GM18858 (cell line): Measurements from ENCODE around the gene MTA3.

Source experiments
- ATAC-seq: cut with Tn5 transposase; IDR thresholded peaks from one replicate; pipeline ENCODE4 v1.9.1; 2021; ENCODE audit not compliant: unreplicated experiment

The MTA3 gene

DNA sequence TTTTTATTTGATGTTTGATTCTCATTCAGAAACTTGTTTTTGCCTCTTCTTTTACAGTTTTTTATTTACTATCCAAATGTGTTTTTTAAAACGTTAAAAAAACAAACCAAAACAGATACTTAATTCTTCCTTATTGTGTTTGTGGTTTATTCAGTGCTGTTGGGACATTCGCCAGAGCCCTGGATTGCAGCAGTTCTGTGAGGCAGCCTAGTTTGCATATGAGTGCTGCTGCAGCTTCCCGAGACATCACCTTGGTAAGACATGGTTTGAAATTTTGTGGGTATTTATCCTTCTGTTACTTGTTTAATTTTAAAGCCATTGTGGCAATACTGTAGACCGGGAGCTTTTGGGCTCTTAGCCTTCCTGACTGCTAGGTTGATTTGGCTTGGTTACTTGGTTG is 91.2 kb downstream of the MTA3 start:
- no peak for ATAC-seq

GRCh38 chr2:42663106-42663780 is 94.8 kb downstream of the MTA3 start:
- ATAC-seq = peak; percentile 88

- ATAC-seq = peak; percentile 31
These were observed 95.4 kb downstream of the MTA3 start for GRCh38 chr2:42663828-42664227.

- no peak for ATAC-seq
These were observed 105.7 kb downstream of the MTA3 start for GRCh38 chr2:42673989-42674579.

DNA sequence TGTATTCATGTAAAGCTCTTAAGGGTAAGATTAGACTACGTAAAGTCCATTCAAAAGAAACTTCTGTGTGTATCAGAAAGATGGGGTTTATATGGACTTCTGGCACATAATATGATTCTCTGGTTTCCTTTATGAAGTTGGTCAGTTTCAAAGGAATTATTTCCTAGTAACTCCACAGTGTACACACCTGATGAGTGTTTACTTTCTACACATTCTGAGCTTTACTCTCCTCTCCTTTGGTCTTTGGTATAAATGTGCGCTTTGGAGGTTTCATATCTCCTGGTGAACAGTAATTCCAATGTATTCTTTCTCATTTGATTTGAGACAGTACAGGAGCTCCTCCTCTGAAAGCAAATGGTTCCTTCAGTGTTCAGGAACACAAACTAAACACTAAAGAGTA is 107.4 kb downstream of the MTA3 start:
- no peak for ATAC-seq

DNA sequence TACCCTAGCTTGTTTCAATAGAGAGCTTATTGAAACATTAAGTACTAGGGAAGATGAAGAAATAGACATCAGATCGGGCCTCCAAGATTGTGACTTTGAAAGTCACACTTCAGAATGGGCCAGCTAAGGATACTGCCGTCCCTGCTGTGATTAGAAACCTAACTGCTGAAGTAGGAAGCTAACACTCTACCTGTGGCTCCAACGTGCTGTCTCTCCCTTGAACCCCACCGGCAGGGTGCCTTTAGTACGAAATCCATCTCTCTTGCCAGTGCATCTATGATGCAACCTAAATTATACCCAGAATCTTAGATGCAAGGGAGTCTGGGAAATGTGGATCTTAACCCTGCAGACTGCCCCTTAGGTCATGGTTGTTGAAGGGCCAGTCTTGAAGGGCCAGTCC is 116.9 kb downstream of the MTA3 start:
- ATAC-seq = no peak

DNA sequence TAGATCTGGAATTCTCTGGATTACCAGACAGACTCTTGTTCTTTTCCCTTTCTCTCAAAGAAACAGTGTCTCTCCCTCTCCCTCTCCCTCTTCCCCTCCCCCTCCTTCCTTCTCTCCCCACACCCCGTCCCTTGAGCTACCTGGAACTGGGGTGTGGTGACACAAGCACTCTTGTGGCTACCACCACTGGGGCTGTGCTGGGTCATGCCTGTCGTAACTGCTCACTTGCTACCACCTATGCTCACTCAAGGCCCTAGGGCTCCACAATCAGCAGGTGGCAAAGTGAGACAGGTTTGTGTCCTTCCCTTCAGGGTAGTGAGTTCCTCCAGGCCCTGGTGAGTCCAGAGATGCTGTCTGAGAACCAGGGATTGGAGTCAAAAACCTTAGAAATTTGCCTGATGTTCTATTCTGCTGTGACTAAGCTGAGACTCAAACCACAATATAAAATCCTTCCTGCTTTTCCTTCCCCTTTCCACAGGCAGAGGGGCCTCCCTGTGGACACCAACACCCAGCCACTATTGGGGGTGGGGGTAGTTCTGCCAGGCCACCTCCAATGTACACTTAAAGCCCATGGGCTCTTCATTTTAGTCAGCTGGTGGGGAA is 124.7 kb downstream of the MTA3 start:
- no peak for ATAC-seq

- ATAC-seq = no peak
These were observed 125.5 kb downstream of the MTA3 start for GRCh38 chr2:42693688-42694479.

DNA sequence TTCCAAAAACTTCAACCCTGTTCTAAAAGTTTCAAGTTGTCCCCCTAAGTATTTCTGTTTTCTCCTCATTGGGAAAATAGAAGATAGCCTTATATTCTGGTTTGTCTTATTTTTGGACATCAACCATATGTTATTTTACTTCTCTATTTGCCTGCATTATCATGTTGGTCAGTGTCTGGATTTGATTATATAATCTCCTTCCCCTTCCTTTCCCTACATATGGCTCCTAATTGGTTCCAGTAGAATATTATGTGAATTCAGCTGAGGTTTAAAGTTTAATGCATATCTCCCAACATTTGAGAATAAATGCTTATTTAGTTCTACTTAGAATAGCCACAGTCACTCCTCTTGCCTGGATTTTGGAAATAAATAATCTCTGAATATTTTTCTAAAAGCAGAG is 128.6 kb downstream of the MTA3 start:
- ATAC-seq = no peak

DNA sequence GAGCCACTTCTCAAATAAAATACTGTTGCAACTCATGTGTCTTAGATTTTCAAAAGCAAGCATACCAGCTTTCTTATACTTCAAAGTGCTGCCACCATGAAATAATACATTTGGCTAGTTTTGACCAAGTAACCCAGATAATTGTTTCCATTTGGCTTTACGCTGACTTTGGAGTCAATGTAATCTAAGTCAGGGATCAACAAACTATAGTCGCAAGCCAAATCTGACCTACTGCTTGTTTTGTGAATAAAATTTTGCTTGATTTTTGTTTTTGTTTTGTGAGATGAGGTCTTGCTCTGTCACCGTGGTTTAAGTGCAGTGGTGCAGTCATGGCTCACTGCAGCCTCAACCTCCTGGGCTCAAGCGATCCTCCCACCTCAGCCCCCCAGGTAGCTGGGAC is 130.5 kb downstream of the MTA3 start:
- no peak for ATAC-seq

DNA sequence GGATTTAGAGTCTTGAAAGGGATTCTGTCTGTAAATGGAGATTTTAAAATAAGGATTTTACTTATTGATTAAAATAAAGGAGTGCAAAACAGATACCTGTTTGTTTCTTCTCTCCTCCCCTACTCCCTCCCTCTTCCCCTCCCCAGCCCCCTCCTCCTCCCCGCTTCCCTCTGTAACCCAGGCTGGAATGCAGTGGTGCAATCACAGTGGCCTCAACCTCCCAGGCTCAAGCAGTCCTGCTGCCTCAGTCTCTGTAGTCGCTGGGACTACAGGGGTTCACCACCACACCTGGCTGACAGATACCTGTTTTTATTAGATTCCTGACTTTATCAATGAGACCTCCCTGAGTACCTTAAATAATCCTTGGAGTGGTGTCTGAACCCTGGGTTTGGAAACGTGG is 138.4 kb downstream of the MTA3 start:
- no peak for ATAC-seq

- ATAC-seq = no peak
These were observed 139.7 kb downstream of the MTA3 start for GRCh38 chr2:42708179-42708578.

GRCh38 chr2:42711896-42712295 is 143.5 kb downstream of the MTA3 start:
- no peak for ATAC-seq

DNA sequence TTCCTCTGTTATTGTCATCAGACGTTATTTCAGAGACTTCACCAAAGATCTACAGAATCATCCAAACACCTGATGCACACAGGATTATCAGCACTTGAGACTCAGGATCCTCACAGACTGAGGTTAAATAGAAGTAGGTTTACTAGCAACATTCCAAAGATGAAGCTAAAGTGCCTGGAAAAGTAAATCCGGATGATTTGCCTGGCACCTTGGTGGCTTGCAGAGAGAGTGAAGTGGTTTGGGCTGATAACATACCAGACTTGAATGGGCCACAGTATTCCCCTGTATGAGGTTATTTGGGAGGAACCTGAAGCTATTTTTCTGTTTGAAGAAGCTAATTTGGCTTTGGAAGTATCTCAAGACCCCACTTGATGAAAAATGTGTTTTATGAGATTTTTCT is 144.5 kb downstream of the MTA3 start:
- no peak for ATAC-seq

- ATAC-seq = no peak
These were observed 145.5 kb downstream of the MTA3 start for GRCh38 chr2:42713920-42714319.

DNA sequence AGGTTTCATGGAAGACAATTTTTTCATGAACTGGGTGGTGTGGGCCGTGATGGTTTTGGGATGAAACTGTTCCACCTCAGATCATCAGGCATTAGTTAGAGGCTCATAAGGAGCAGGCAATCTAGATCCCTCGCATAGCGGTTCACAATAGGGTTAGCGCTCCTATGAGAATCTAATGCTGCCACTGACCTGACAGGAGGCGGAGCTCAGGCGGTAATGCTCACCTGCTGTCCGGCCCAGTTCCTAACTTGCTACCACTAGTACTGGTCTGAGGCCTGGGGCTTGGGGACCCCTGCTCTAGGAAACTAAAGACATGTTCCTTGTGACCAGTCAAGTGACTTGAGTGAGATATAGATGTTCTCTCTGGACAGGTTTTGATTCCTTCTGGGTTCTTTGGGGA is 146.3 kb downstream of the MTA3 start:
- ATAC-seq = no peak

GRCh38 chr2:42721898-42722297 is 153.5 kb downstream of the MTA3 start:
- no peak for ATAC-seq

- ATAC-seq = peak; percentile 98
These were observed 154.1 kb downstream of the MTA3 start for GRCh38 chr2:42722320-42723190.

GRCh38 chr2:42723465-42723864 is 155.0 kb downstream of the MTA3 start:
- ATAC-seq = no peak

DNA sequence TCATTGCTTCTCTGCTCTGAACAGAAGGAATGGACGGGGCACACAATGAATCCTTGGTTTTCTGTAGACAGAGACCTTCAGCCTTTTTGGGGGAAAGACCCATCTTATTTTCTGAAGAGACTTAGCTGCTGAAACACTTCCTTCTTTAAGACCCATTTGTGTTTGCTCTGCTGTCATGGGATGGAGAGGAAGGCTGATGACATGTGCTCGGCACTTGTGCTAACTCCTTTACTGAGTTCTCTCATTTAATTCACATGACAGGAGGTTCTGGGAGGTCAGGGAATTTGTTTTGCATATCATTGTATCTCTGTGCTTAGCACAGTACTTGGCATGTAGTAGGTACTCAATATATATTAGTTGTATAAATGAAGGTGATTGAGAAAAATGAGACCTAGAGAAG is 156.5 kb downstream of the MTA3 start:
- no peak for ATAC-seq

DNA sequence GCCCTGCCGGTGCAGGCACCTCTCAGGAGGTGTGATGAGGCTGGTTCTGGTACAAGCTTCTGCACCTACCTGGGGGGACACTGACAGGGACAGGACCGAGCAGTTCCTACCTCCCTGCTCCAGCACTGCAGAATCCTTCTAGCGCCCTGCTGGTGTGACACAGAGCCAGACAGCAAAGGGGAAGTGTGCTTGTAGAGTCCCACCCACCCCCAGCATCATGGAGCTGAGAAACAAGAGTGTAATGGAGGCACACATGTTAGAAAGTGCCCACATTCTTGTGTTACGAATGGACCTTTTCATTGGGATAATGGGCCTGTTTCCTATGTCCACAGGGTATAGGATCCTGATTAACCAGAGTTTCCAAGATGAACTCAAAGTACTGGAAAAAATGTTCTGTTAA is 157.2 kb downstream of the MTA3 start:
- ATAC-seq = no peak
